Measurements from ENCODE around the gene SECISBP2L.

DNA sequence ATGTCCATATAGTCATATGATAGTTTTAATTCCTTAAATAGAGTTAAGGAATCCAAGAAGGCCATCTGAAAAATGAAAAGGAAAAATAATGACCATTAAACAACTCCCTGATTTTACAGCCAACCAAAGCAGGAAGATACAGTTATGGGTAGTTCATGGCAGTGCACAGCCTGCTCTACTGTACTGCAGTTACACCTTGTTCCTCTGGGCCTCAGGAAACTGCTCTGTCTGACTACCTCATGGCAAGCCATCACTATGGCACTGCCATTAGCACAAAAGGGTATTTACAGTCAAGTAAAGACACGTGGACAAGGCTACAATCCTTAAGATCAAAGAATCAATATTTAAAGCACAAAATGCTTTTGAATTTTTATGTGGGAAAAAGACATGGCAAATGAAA lies 19.5 kb downstream of the SECISBP2L start:
- TF ChIP-seq, protein P1, sequence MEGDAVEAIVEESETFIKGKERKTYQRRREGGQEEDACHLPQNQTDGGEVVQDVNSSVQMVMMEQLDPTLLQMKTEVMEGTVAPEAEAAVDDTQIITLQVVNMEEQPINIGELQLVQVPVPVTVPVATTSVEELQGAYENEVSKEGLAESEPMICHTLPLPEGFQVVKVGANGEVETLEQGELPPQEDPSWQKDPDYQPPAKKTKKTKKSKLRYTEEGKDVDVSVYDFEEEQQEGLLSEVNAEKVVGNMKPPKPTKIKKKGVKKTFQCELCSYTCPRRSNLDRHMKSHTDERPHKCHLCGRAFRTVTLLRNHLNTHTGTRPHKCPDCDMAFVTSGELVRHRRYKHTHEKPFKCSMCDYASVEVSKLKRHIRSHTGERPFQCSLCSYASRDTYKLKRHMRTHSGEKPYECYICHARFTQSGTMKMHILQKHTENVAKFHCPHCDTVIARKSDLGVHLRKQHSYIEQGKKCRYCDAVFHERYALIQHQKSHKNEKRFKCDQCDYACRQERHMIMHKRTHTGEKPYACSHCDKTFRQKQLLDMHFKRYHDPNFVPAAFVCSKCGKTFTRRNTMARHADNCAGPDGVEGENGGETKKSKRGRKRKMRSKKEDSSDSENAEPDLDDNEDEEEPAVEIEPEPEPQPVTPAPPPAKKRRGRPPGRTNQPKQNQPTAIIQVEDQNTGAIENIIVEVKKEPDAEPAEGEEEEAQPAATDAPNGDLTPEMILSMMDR (IDR thresholded peaks at IDR 0.05; ENCODE audit: borderline replicate concordance, extremely low read depth, low read length, poor library complexity, severe bottlenecking) = no peak
- TF ChIP-seq EZH2 (IDR thresholded peaks at IDR 0.05; ENCODE audit: borderline replicate concordance, low read depth, low read length, severe bottlenecking) = no peak
